D341Med (cell line): Measurements from ENCODE around the gene NRXN3.

Source experiments
- DNase-seq: peaks from one replicate; pipeline ENCODE4 v3.0.0; 2012; ENCODE audit warnings: low spot score

Gene NRXN3

DNA sequence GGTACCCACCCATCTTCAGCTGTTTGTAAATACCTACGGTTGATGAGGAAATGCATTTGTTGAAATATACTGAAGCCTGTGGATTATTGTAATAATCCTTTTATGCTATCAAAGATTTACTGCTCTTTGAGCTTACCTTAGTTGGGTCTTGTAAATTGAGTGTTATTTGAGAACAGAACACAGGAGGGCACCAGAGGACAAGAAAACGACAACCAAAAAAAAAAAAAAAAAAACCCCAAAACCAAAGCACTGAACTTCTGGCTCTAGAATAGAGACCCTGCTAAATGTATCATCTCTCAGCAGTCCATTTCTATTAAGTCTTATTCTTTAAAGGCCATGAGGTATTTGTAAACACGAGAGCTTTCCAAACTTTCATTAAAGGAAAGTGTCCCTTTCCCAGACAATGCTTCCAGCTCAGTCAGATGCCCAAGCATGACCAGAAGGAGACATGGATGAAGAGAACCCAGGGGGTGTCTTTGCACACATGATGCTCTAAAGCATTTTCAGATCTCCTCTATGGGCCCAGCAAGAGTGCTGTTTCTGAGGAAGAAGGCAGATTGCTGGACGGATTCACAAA is 763.9 kb downstream of the NRXN3 start:
- peak; percentile 50 for DNase-seq

DNA sequence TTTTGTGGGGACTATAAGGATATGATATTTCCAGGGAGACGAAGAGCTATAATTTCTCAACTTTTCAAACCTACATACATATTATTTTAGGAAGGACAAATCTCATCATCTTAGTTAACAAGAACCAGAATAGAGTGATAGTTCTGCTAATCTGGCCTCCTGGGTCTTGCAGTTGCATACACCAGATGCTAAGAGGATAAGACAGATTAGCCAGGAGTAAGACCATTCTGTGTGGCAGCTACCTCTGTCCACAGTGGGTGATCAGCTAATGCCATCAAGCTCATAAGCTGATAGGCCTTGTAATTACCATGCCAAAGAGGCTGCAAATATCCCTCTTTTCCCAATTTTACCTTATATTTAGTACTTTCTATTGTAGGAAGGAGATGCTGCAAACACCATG is 776.8 kb downstream of the NRXN3 start:
- DNase-seq: peak; percentile 78

DNA sequence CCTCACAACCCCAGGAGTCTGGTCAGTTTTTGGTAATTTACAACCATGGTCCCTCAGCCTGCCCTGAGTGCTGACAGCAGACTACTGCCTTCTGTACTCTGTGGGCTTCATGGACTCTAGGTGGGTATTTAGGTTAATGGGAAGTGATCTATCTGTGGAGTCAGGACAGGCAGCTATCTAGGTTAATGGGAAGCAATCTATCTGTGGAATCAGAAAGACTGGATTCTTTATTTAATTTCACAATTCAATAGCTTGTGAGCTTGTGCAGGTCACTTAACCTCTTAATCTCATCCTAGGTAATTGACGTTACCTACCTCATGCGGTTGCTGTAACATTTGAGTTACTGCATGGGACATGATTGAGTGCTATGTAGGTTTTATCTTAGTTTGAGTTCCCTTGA is 777.5 kb downstream of the NRXN3 start:
- no peak for DNase-seq

DNA sequence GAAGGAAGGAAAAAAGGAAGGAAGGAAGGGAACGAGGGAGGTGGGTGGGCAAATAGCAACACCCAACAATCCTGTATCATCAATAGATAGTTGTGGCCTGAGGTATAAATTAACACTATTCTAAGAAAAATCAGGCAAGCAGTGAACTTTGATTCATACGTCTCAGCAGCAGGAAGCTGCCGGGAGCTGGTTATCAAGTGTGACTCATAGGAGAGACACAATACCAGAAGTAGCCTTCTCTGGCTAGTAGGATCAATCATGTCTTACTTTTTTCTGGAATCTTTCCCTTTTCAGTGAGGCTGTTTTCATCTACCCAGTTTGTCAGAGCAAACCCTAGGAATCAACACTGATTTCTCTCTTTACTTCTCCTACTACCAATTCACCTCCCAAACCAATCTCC is 780.5 kb downstream of the NRXN3 start:
- DNase-seq: no peak

DNA sequence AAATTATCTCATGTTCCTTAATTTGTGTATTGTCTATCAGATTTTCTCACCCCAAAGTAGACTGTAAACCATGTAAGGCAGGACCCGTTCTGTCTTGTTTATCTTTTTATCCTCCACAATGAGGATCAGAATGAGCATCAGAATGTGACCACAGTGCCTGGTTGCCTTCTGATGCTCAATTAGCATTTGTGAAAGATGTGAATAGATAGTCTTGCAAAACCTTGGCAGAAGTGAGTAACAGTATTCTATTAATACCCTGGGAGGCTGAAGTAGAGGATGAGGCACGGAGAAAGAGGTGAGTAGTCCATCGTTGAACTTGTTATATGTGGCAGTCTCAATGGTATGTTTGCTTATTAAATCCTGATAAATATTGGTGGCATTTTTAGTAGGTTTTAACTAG is 781.4 kb downstream of the NRXN3 start:
- no peak for DNase-seq

DNA sequence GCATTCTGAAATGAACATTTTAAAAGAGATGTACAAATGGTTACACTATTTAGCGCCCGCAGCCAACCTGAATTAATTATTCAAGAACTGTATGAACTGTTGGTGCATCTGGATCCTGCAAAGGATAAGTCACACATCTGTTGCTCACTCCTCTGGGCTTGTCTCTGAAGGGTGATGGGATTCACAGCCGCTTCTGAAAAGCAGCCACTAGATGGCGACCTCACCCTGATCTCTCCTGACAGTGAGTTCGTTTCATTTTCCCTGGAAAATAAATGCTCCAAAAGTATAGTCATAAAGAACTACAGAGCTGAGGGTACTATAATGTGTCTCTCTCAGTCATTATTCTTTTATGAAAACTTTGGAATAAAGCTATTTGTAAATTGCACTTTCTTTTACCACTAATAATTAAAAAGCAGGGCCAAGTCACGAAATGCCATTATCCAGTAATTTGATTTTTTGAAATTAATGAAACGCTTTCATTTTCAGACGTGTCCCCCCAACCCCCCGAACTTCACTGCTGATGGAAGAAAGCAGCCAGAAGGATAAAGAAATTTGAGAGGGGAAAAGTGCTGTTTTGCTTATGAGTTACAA is 789.6 kb downstream of the NRXN3 start:
- DNase-seq: peak; percentile 76

DNA sequence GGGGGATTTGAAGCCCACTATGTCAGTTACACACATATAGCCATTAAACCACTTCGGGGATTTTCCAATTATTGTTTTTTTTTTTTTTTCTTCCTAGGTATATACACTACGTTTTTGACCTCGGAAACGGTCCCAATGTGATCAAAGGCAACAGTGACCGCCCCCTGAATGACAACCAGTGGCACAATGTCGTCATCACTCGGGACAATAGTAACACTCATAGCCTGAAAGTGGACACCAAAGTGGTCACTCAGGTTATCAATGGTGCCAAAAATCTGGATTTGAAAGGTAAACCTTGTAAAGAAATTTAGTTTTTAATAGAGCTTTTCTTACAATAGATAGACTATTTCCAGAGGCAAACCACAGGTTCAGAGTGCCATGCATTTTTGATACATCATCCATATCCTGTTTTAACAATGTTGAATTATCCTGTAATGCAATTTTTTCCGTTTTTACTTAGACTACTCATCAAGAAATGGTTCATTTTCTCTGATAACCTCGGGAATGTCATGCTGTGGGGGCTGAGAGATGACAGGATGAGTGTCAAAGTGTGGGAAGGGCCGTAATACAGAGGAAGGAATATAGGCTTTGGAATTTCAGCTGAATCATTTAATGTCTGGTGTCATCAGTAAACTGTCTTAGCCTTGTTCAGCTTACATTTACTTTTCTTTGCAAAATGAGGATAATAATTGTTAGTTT is 797.1 kb downstream of the NRXN3 start:
- DNase-seq: no peak

DNA sequence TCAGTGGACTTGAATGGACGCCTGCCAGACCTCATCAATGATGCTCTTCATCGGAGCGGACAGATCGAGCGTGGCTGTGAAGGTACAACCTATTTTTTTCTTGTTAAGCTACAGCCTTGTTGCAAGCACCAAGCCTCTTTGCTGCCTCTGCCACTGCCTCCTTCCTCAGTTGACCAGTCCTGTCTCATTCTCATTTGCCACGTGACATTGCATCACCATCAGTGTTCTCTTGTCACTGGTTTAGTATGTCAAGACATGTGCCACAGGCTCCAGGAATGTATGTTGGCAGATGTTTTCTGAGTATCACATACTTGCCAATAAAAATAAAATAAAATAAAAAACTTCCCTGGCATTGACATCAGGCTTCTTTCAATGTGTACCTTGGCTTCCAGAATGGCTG is 798.1 kb downstream of the NRXN3 start:
- no peak for DNase-seq

DNA sequence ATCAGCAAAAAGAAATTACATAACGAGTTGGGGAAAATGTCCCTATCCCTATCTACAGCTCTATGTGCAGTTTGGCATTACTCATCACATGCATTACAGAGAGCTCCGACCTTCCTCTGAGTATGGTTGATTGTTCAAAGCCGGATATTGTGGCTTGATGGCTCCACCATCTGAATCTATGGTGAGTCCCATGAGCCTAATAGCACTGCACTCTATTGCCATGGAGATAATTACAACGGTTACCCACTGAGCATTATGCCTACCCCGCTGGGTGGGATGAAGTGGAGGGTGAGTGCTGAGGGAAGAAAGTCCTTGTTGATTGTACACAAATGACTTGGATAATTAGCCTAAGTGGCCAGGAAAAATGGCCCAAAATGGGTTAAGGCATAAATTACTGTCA is 800.5 kb downstream of the NRXN3 start:
- peak; percentile 35 for DNase-seq

DNA sequence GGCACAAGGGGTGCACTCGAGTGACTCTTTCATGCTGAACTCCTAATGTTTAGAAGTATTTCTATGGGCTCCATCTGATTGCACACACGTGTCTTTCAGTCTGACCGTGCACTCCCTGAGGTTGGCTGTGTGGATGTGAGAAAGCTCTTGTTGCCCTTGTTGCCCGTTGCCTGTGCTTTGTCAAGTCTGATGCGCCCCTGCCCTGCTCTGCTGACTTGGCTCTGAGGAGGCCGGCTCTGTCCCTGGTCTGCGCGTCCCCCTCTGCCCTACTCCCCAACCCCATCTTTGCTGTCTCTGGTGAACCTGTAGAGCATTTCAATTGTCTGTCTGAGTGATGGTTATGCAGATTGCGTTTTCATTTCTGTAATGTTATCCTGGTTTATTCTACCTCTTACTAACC is 802.3 kb downstream of the NRXN3 start:
- no peak for DNase-seq

DNA sequence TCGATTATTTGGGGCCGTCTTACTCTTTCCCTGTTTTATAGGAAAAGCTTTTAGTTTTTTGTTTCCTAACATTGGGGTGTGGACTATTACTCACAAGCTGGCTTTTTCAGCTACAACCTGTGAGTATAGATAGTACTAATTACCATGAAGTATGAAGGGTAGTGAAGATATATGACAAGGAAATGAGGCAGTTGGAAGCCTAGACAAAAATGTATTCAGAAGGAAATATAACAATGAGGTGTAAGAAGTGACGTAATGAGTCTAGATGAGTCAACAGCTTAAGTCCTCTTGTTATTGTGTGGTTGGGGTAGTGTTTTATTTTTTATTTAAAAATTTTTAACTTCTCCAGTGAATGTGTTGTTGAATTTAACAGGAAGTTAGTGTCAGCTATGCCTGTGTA is 804.5 kb downstream of the NRXN3 start:
- no peak for DNase-seq

DNA sequence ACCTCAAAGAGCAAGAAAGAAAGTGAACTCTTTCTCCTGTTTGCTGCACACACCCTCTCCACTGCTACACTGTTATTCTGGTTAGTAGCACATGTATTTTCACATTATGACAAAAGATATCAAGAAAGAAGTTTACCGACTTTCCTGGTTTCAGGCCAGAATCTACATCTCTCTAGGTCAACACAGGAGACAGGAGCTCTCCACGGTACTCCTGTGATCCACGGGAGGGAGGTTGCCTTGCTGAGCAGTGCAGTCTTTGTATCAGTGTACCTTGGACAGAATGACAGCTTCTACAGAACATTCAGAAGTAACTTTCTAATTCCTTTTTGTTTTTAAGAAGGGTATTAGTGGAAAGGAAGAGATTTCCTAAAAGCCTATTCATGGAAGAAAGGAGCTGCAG is 805.6 kb downstream of the NRXN3 start:
- DNase-seq: no peak

DNA sequence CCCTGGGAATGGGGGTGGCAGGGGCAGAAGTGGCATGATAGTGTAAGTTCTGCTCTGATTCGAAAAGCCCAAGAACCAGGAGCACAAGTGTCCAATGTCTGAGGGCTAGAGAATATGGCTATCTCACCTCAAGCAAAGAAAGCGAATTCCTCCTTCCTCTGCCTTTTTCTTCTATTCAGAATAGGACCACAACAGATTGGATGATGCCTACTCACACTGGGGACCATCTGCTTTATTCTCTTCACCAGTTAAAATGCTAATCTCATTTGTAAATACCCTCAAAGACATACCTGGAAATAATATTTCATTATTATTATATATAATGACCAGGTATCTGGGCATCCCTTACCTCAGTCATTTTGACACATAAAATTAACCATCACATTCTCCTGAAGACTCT is 808.7 kb downstream of the NRXN3 start:
- no peak for DNase-seq

DNA sequence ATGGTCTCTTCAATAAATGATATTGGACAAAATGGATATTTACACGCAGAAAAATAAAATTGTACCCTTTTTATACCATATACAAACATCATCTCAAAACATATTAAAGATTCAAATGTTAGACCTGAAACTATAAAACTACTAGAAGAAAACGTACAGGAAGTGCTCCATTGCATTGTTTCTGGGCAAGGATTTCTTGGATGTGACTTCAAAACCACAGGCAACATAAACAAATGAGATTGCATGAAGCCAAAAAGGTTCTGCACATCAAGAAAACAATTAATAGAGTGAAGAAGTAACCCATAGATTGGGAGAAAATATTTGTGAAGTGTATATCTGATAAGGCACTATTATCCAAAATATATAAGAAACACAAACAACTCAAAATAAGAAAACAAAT is 812.4 kb downstream of the NRXN3 start:
- DNase-seq: no peak

DNA sequence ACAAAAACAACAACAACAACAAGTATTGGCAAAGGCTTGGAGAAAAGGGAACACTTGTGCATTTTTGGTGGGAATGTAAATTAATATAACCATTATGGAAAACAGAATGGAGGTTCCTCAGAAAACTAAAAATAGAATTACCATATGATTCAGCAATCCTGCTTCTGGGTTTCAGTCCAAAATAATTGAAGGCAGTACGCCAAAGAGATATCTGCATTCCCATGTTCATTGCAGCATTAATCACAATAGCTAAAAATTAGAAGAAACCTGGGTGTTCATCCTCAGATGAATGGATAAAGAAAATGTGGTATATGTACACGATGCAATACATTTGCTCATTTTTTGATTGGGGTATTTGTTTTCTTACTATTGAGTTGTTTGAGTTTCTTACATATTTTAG is 813.0 kb downstream of the NRXN3 start:
- no peak for DNase-seq

DNA sequence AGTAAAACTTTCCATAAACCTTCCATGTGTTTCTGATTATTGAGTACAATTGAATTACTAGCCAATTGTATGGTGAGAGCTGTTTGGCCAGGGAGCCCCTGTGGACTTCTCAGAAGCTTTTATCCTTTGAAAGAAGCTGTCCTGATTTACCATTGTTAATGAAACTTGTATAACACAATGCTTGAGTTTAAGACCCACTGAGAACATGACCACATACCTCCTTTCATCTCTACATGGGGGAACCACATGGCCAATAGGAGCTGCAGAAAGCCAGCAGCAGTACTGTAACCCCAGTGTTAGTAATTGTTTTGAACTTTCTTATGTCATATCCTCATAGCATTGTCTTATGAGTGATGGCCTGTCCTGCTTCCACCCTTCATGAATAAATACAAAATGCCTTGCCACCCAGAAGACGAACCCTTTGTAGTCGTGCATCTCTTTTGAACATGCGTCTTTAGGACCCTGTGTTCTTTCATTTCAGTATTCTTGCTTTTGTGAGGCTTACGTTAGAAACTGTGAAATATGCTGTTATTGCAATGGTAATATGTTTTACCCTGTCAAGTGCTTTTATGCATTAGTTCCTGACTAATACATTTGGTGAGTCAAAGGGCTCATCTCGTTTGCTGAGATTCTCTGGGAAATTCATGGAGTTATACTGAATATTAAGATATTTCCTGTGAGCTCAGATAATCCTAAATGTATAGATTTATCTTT is 815.7 kb downstream of the NRXN3 start:
- DNase-seq: no peak

DNA sequence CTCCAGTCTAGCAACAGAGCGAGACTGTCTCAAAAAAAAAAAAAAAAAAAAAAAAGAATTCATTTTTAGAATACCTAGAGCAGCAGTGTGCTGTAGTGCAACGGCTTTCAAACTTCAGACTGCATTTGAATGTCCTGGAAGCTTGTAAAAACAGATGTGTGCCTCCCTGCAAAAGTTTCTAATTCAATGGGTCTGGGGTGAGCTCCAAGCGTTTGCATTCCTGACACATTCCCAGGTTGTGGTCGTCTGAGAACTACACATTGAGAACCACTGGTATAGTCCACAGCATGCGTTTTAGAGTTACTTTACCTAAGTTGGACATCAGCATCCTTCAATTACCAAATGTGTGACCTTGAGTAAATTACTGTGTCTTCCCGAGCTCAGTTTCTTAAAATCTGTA is 816.8 kb downstream of the NRXN3 start:
- DNase-seq: no peak

DNA sequence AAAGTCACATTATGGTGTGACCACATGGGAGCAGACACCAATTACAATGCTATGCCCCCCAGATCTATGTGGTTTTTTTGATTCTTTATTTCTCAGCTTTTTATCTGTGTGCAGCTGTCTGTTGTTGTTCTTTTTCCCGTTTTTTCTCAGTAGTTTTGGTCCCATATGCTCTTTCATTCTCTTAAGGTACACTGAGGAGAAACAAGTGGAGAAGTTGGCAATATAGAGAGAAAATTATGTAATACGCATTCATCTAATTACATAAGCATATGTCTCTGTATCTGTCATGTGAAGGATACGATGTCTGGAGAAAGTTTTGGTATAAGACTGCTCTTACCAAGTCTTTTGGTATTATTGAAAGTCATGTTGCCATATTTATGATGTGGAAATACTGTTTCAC is 819.0 kb downstream of the NRXN3 start:
- no peak for DNase-seq

DNA sequence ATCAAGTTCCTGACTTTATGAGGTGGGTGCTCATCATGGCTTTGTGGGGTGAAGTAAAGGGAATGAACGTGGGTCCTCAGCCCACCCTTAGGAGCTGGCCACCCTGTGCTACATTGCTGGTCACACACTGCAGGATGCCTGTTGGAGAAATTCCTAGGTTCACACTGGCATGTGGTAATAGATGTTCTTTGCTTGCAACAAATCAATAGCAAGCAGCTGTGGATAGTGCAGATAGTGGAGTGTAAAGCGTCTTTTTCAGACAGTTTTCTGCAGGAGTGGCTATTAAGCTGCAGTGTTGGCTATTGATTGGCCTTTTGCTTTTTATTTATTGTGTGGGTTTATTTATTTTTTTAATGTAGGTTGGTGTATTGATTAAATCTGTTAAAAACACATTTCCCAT is 822.7 kb downstream of the NRXN3 start:
- DNase-seq: no peak

DNA sequence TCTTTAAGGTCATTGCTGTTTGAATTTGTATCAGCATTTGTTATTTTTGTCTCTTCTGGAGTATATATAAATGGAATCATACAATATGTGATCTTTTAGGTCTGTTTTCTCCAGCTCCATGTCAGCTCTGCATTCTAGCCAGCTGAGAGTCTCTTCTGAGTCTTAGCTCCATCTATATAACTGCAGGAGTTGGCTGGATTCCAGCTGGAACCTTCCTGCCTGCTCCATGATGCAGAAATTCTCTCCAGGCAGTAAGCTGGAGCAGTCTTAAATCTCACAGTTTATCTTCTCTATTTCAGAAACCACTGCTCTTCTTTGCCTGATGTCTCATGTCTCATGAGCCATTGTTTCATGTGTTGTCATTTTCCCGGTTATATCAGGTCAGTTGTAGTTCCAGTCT is 827.6 kb downstream of the NRXN3 start:
- DNase-seq: no peak

DNA sequence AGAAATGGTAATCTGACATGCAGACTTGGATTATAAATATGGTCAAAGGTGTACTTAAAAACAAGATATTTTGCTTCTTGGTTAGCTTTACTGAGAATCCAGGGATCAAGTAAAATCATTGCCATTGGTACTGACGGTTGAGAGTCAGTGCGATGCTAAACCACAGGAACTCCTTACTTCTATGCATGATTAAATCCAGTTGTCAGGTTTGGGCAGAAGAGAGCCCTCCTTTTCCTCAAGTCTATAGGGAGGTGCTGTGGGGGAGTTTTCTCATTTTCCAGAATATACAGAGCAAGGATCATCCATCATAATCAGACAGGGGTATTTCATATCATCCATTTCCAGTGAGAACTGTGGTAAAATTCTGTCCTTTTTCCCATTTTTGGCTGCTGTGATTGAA is 839.1 kb downstream of the NRXN3 start:
- no peak for DNase-seq

DNA sequence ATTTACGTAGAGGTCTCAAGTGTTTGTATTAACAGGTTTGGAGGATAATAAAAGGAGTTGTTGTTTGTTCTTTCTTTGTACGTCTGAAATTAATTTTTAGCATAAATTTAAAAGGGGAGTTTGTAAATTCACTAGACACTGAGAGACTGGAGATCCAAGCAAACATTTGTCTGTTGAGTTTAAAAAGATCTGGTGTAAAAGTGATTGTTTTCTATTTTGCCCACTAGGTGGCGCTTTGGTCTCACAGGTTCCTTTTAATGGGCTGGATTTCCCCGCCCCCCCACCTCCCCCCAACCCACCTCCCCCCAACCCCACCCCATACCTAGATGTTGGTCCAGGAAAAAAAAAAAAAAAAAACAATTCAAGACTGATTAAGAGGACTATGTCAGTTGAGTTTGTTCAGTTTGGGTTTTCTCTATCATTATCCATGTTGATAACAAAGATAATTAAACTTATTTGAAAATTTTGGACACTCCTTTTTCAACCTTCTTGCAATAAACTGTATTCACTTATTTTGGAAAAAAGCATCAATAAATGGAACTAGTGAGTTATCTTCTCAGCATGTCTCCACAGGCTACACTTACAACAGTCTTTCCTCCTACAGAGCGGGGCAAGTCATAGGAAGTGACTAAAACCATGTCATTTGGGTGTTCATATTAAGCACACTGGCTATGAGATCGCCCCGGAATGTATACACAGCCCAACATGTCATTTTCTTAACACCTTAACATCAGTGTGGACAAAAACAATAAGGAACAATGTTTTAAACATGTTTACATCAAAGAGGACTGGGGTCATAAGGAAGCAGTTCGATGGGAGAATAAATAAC is 841.1 kb downstream of the NRXN3 start:
- DNase-seq: peak; percentile 45

DNA sequence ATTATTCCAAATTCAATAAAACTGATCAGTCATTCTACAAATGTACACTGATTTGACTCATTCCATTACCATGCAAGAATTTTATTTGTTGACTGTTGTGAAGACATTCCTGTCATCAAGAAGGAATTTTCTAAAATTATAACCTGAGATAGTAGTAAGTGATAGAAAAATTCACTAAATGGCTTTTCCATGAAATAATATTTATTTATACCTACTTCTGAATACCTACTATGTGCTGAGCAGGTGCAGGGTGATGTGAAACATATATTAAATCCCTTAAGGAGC is 841.7 kb downstream of the NRXN3 start:
- no peak for DNase-seq
